Measurements from ENCODE around the gene PSMB10. TPM values are rescaled to one million over a fixed set of nuclear protein-coding genes. Genes with fewer than 3 reads are reported as not detected.

PSMB10 gene
- total and polyA plus RNA-seq, 2 of the 8 experiments (the other 6 are each of a cell fraction or from before 2014, with no cell fraction given): 32.1 to 61.9 TPM

- Histone ChIP-seq H2BK120ac (replicated peaks; ENCODE audit: low read depth, low read length) (no peak overlapping the region), H2BK20ac (ENCODE audit: low read length) (no peak overlapping the region), H3K23ac (ENCODE audit: insufficient read length) (no peak overlapping the region), H3K79me2 (ENCODE audit: control insufficient read depth in 1 of 2, insufficient read depth in 2 of 2, low read length in 2 of 2) (no peaks in the 10 kb centered on the region), H3K23me2 (ENCODE audit: low read depth, low read length) (peaks cover 3% of the 10 kb centered on the region; the same call in 1 of the 2 replicates), H3K9me3 (ENCODE audit: insufficient read depth in 2 of 2, low read depth in 1 of 2, low read length in 1 of 2) (no peaks in the 10 kb centered on the region), H3K18ac (ENCODE audit: extremely low read depth, low read length) (no peak overlapping the region), H4K5ac (ENCODE audit: insufficient read length, low read depth, low read length) (no peak overlapping the region), H3K56ac (replicated peaks; ENCODE audit: insufficient read length, low read depth, low read length) (no peak overlapping the region), H4K8ac (ENCODE audit: extremely low read depth, insufficient read depth, low read length) (no peak overlapping the region), H3K79me1 (ENCODE audit: low read depth, low read length) (no peaks in the 10 kb centered on the region), H2AK5ac (ENCODE audit: low read depth, low read length) (no peak overlapping the region), H3K4me1 (replicated peaks in 1 of 4; ENCODE audit: control insufficient read depth in 3 of 4, insufficient read depth in 4 of 4, low read length in 3 of 4) (no peaks in the 10 kb centered on the region), H3K27ac (ENCODE audit: low read depth, low read length) (no peak overlapping the region), H4K91ac (replicated peaks; ENCODE audit: insufficient read length, low read length) (no peak overlapping the region), H3K4me3 (ENCODE audit: extremely low read depth in 1 of 4, insufficient read depth in 2 of 4, low read depth in 3 of 4, low read length in 4 of 4) (no peak overlapping the region), H2BK5ac (ENCODE audit: low read depth, low read length) (no peak overlapping the region), H3K27me3 (replicated peaks in 1 of 4; ENCODE audit: control insufficient read depth in 3 of 4, extremely low read depth in 1 of 4, insufficient read depth in 3 of 4, low read length in 3 of 4) (no peaks in the 10 kb centered on the region), H3K14ac (ENCODE audit: insufficient read length) (no peak overlapping the region), H2AFZ (ENCODE audit: low read length) (no peak overlapping the region), H3K9ac (replicated peaks in 1 of 4; ENCODE audit: extremely low read depth in 1 of 4, low read depth in 3 of 4, low read length in 3 of 4) (no peak overlapping the region), H2BK15ac (ENCODE audit: low read length) (no peak overlapping the region), H3K4ac (replicated peaks; ENCODE audit: insufficient read length, low read depth, low read length) (no peak overlapping the region), H3K36me3 (ENCODE audit: control insufficient read depth in 2 of 4, insufficient read depth in 4 of 4, low read length in 3 of 4) (peaks cover 7 to 38% (median 25%) of the 10 kb centered on the region in 4 experiments), H3K4me2 (ENCODE audit: insufficient read depth in 1 of 2, low read depth in 2 of 2, low read length in 2 of 2) (no peak overlapping the region), H2BK12ac (ENCODE audit: low read depth, low read length) (no peak overlapping the region), H4K20me1 (replicated peaks in 1 of 2; ENCODE audit: control insufficient read depth in 1 of 2, insufficient read depth in 2 of 2, low read length in 2 of 2) (peaks cover 4 to 17% of the 10 kb centered on the region in 2 experiments)
- WGBS, 2 experiments (ENCODE audit: extremely low coverage in 1 of 2, insufficient coverage in 1 of 2, insufficient read length in 1 of 2, insufficient replicate concordance in 2 of 2, low coverage in 1 of 2, low lambda C conversion rate in 2 of 2, missing lambda C conversion rate in 1 of 2): 92% methylated on average over 10 of the region's 10 CpGs; no CpG with 5 or more reads in 1 of the 2 experiments
- FAIRE-seq (no peak), DNase-seq (ENCODE audit: low read depth in 1 of 2, low spot score in 2 of 2) (no peak)
- ChIA-PET POLR2A (ENCODE audit: partially characterized antibody) (interaction anchor here (1.1 to 8.5 kb wide), 3 partner anchors 12 to 19 kb away, joined by 4 to 47 read pairs (median 7); partner anchors contain the start of gene PSMB10), CTCF (ENCODE audit: partially characterized antibody) (interaction anchor here (0.6 to 2.4 kb wide), 5 partner anchors 11 to 159 kb away, joined by 3 to 11 read pairs (median 3); partner anchors contain the start of gene LCAT)
- TF ChIP-seq MAFK (IDR thresholded peaks at IDR 0.05; ENCODE audit: low read depth, low read length): no peak
- no peak for TF ChIP-seq NRF1 (IDR thresholded peaks at IDR 0.05; ENCODE audit: low read depth, low read length)
- no peak for TF ChIP-seq E2F6 (IDR thresholded peaks at IDR 0.05)
- no peak for TF ChIP-seq KDM5A (IDR thresholded peaks at IDR 0.05; ENCODE audit: low read length)
- TF ChIP-seq SP4 (IDR thresholded peaks at IDR 0.05; ENCODE audit: low read length): no peak
- no peak for TF ChIP-seq SRF (IDR thresholded peaks at IDR 0.05; ENCODE audit: low read depth, low read length)
- TF ChIP-seq CTCF (IDR thresholded peaks at IDR 0.05; ENCODE audit: control extremely low read depth in 1 of 3, insufficient read depth in 1 of 3, low read depth in 1 of 3, low read length in 3 of 3): no peak
- no peak for TF ChIP-seq RBBP5 (IDR thresholded peaks at IDR 0.05; ENCODE audit: borderline replicate concordance, low read depth, low read length)
Measured at GRCh38 chr16:67954421-67955196, 18.0 kb upstream of the PSMB10 start.

Data from H1 (cell line).